ENCODE measurements around the gene SMARCC2. TPM values are rescaled to one million over a fixed set of nuclear protein-coding genes. Genes with fewer than 3 reads are reported as not detected.

The SMARCC2 gene
- total and polyA plus RNA-seq, 9 of the 15 experiments (the other 6 are each of a cell fraction or from before 2014, with no cell fraction given): 11.9 to 86.0 (median 36.6) TPM

DNA sequence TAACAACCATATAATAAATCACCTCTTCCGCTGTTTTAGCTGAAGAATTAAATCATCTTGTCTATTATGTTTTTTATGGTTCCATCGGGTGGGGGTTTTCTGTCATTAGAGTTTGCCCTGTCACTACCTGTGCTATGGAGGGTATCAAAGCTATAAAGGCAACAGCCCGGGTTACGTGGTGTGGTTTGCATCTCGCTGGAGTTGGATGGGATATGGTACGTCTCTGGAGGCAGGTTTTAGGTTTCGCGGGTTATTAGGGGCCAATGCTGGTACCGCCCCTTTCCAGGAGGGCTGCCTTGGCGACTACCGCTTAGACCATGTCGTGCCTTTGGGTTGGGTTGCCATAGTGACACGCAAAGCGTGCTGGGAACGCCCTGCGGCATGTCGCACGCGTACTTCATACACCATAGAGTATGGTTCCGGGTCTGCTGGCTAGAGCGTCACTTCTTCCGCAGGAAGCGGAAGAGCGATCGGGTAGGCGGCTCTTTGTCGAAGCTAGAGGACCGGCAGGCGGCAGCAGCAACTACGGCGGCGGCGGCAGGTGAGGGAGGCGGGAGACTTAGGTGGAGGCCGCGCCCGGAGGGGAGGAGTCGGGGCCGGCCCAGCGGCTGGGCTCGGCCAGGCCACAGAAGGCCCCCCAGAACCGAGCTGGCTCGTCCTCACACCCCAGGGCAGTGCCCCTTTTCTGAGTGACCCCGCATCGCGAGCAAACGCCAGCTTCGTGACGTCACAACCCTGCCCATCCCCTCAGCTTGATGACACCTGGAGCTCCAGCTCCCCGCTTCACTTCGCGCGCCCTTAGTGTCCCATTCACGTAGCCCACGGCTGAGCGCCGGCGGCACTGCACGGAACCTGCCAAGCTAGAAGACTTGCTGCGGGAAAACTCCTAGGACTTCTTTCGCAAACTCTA is 71.2 kb downstream of the SMARCC2 start, which contains the start of gene ZC3H10 (continued):
- TF ChIP-seq GTF2F1 (IDR thresholded peaks at IDR 0.05; ENCODE audit: low read depth, low read length): peak; percentile 89; the same call in 1 of the 2 replicates
- no peak; the same call in 1 of the 2 replicates for TF ChIP-seq ARID1B (IDR thresholded peaks at IDR 0.05)
- TF ChIP-seq SNRNP70 (optimal IDR thresholded peaks at IDR 0.05; ENCODE audit: low read depth, low read length): peak; percentile 76
- peak; percentile 84; the same call in 1 of the 2 replicates for TF ChIP-seq GABPB2 (CRISPR knock-in tag; conservative IDR thresholded peaks at IDR 0.05)
- peak; percentile 99 for TF ChIP-seq LCOR (CRISPR knock-in tag; IDR thresholded peaks at IDR 0.05)
- TF ChIP-seq MCM7 (IDR thresholded peaks at IDR 0.05): no peak
- peak; percentile 61 for TF ChIP-seq ZNF263 (CRISPR knock-in tag; IDR thresholded peaks at IDR 0.05; ENCODE audit: borderline replicate concordance)
- TF ChIP-seq ZNF408 (CRISPR knock-in tag; IDR thresholded peaks at IDR 0.05; ENCODE audit: low read depth): no peak
- no peak for TF ChIP-seq GTF2E2 (tag; IDR thresholded peaks at IDR 0.05)
- TF ChIP-seq RBM14 (IDR thresholded peaks at IDR 0.05; ENCODE audit: borderline replicate concordance, insufficient read depth, low read depth, low read length): no peak
- TF ChIP-seq, protein P1, sequence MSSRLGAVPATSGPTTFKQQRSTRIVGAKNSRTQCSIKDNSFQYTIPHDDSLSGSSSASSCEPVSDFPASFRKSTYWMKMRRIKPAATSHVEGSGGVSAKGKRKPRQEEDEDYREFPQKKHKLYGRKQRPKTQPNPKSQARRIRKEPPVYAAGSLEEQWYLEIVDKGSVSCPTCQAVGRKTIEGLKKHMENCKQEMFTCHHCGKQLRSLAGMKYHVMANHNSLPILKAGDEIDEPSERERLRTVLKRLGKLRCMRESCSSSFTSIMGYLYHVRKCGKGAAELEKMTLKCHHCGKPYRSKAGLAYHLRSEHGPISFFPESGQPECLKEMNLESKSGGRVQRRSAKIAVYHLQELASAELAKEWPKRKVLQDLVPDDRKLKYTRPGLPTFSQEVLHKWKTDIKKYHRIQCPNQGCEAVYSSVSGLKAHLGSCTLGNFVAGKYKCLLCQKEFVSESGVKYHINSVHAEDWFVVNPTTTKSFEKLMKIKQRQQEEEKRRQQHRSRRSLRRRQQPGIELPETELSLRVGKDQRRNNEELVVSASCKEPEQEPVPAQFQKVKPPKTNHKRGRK (tag; IDR thresholded peaks at IDR 0.05): no peak
- peak; percentile 44 for TF ChIP-seq RBBP5 (IDR thresholded peaks at IDR 0.05; ENCODE audit: borderline replicate concordance, insufficient read depth, low read length, poor library complexity, severe bottlenecking)
- TF ChIP-seq, protein P2, sequence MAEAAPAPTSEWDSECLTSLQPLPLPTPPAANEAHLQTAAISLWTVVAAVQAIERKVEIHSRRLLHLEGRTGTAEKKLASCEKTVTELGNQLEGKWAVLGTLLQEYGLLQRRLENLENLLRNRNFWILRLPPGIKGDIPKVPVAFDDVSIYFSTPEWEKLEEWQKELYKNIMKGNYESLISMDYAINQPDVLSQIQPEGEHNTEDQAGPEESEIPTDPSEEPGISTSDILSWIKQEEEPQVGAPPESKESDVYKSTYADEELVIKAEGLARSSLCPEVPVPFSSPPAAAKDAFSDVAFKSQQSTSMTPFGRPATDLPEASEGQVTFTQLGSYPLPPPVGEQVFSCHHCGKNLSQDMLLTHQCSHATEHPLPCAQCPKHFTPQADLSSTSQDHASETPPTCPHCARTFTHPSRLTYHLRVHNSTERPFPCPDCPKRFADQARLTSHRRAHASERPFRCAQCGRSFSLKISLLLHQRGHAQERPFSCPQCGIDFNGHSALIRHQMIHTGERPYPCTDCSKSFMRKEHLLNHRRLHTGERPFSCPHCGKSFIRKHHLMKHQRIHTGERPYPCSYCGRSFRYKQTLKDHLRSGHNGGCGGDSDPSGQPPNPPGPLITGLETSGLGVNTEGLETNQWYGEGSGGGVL (CRISPR knock-in tag; IDR thresholded peaks at IDR 0.05): no peak
- TF ChIP-seq GATAD2A (IDR thresholded peaks at IDR 0.05): 0 out of 2 replicates have a peak, but pooled peaks have one; percentile 34
- TF ChIP-seq EWSR1 (IDR thresholded peaks at IDR 0.05; ENCODE audit: borderline replicate concordance, low read depth, partially characterized antibody): no peak
- peak; percentile 84 to 94; a peak in 3 of 4 replicates for TF ChIP-seq MAZ (CRISPR knock-in tag; conservative IDR thresholded peaks at IDR 0.05 in 1 of 2, IDR thresholded peaks at IDR 0.05 in 1 of 2)
- no peak for TF ChIP-seq MCM2 (IDR thresholded peaks at IDR 0.05; ENCODE audit: low read depth)
- TF ChIP-seq MEF2D (tag; conservative IDR thresholded peaks at IDR 0.05; ENCODE audit: low read depth): 0 out of 2 replicates have a peak, but pooled peaks have one; percentile 22
- TF ChIP-seq ZNF175 (CRISPR knock-in tag; IDR thresholded peaks at IDR 0.05; ENCODE audit: low read depth): no peak

Data from K562 (cell line).